NCI-H69 (cell line): Measurements from ENCODE around the gene POC1B.

Experiments used
- DNase-seq: peaks from one replicate; lab custom pipeline; 2025; lab: John Stamatoyannopoulos, UW

Gene POC1B

GRCh38 chr12:89497005-89497404 is 28.8 kb downstream of the POC1B start:
- no peak for DNase-seq

- DNase-seq, result no peak
Measured at GRCh38 chr12:89494411-89495231, 31.2 kb downstream of the POC1B start.

- DNase-seq, result no peak
Measured at GRCh38 chr12:89493670-89494302, 32.1 kb downstream of the POC1B start.

GRCh38 chr12:89492883-89493282 is 33.0 kb downstream of the POC1B start:
- DNase-seq, result no peak

- DNase-seq, result no peak
Measured at GRCh38 chr12:89490922-89491321, 34.9 kb downstream of the POC1B start.

GRCh38 chr12:89486264-89486663 is 39.6 kb downstream of the POC1B start:
- no peak for DNase-seq

- no peak for DNase-seq
Measured at GRCh38 chr12:89484470-89484869, 41.4 kb downstream of the POC1B start.

- no peak for DNase-seq
Measured at GRCh38 chr12:89481213-89481914, 44.5 kb downstream of the POC1B start.

- DNase-seq, result no peak
Measured at GRCh38 chr12:89479982-89480381, 45.9 kb downstream of the POC1B start.

GRCh38 chr12:89477633-89478279 is 48.1 kb downstream of the POC1B start:
- no peak for DNase-seq

GRCh38 chr12:89476904-89477595 is 48.8 kb downstream of the POC1B start:
- no peak for DNase-seq

GRCh38 chr12:89476232-89476631 is 49.6 kb downstream of the POC1B start:
- no peak for DNase-seq

GRCh38 chr12:89475203-89475990 is 50.5 kb downstream of the POC1B start:
- no peak for DNase-seq

- no peak for DNase-seq
Measured at GRCh38 chr12:89474615-89475014, 51.2 kb downstream of the POC1B start.

GRCh38 chr12:89472508-89472907 is 53.3 kb downstream of the POC1B start:
- no peak for DNase-seq

- DNase-seq, result peak; percentile 65
Measured at GRCh38 chr12:89470741-89471509, 54.9 kb downstream of the POC1B start.

GRCh38 chr12:89469361-89469760 is 56.5 kb downstream of the POC1B start:
- DNase-seq, result no peak

- DNase-seq, result no peak
Measured at GRCh38 chr12:89468648-89469326, 57.1 kb downstream of the POC1B start.

- DNase-seq, result no peak
Measured at GRCh38 chr12:89468017-89468416, 57.8 kb downstream of the POC1B start.
